ENCODE data around the gene FBLN5.

FBLN5 gene

GRCh38 chr14:91851563-91851962, 95.9 kb downstream of the FBLN5 start:
- no peaks in the 10 kb centered on the region for H3K4me1 ChIP-seq (ENCODE audit: low read length)
- no peaks in the 10 kb centered on the region for H3F3A ChIP-seq (ENCODE audit: insufficient read depth, low read length)
- no peak overlapping the region for H3K9ac ChIP-seq (ENCODE audit: low read length)
- no peaks in the 10 kb centered on the region for H3K79me2 ChIP-seq (ENCODE audit: low read length)
- no peak for DNase-seq
- no peak overlapping the region for H3K4me3 ChIP-seq (ENCODE audit: low read length)
- no peak overlapping the region for H3K27ac ChIP-seq (ENCODE audit: low read length)
- no peaks in the 10 kb centered on the region for H3K9me3 ChIP-seq (replicated peaks; ENCODE audit: insufficient read depth, low read length)
- H2AFZ ChIP-seq (ENCODE audit: low read length): no peak overlapping the region
- H3K9me2 ChIP-seq (replicated peaks; ENCODE audit: insufficient read depth, low read length): no peaks in the 10 kb centered on the region
- H3K27me3 ChIP-seq (replicated peaks; ENCODE audit: insufficient read depth, low read length): no peaks in the 10 kb centered on the region
- no peak for TF ChIP-seq EZH2 (optimal IDR thresholded peaks at IDR 0.05; ENCODE audit: low read depth, low read length)
- no peak for TF ChIP-seq EZH2phosphoT487 (IDR thresholded peaks at IDR 0.05; ENCODE audit: low read length)
- TF ChIP-seq CTCF (IDR thresholded peaks at IDR 0.05; ENCODE audit: low read length): no peak
- H3K4me2 ChIP-seq (ENCODE audit: low read depth, low read length): no peak overlapping the region
- H4K20me1 ChIP-seq (ENCODE audit: insufficient read depth, low read length): no peaks in the 10 kb centered on the region
- H3K36me3 ChIP-seq (replicated peaks; ENCODE audit: insufficient read depth, low read length): no peaks in the 10 kb centered on the region

GRCh38 chr14:91848504-91849001, 98.9 kb downstream of the FBLN5 start:
- DNase-seq: no peak
- no peaks in the 10 kb centered on the region for H3K9me3 ChIP-seq (replicated peaks; ENCODE audit: insufficient read depth, low read length)
- no peak overlapping the region for H3K27ac ChIP-seq (ENCODE audit: low read length)
- no peak overlapping the region for H3K4me3 ChIP-seq (ENCODE audit: low read length)
- no peak for TF ChIP-seq EZH2phosphoT487 (IDR thresholded peaks at IDR 0.05; ENCODE audit: low read length)
- TF ChIP-seq EZH2 (optimal IDR thresholded peaks at IDR 0.05; ENCODE audit: low read depth, low read length): no peak
- TF ChIP-seq CTCF (IDR thresholded peaks at IDR 0.05; ENCODE audit: low read length): no peak
- no peaks in the 10 kb centered on the region for H3K27me3 ChIP-seq (replicated peaks; ENCODE audit: insufficient read depth, low read length)
- no peaks in the 10 kb centered on the region for H3K4me1 ChIP-seq (ENCODE audit: low read length)
- no peaks in the 10 kb centered on the region for H3F3A ChIP-seq (ENCODE audit: insufficient read depth, low read length)
- no peaks in the 10 kb centered on the region for H3K9me2 ChIP-seq (replicated peaks; ENCODE audit: insufficient read depth, low read length)
- H3K4me2 ChIP-seq (ENCODE audit: low read depth, low read length): no peak overlapping the region
- H3K36me3 ChIP-seq (replicated peaks; ENCODE audit: insufficient read depth, low read length): no peaks in the 10 kb centered on the region
- H3K79me2 ChIP-seq (ENCODE audit: low read length): no peaks in the 10 kb centered on the region
- no peak overlapping the region for H2AFZ ChIP-seq (ENCODE audit: low read length)
- no peaks in the 10 kb centered on the region for H4K20me1 ChIP-seq (ENCODE audit: insufficient read depth, low read length)
- H3K9ac ChIP-seq (ENCODE audit: low read length): no peak overlapping the region

- Histone ChIP-seq H3K9me2 (replicated peaks; ENCODE audit: insufficient read depth, low read length) (no peaks in the 10 kb centered on the region), H2AFZ (ENCODE audit: low read length) (no peak overlapping the region)
Measured at GRCh38 chr14:91847693-91848092, 99.8 kb downstream of the FBLN5 start.

More at GRCh38 chr14:91847693-91848092, 99.8 kb downstream of the FBLN5 start:
- H3K36me3 ChIP-seq (replicated peaks; ENCODE audit: insufficient read depth, low read length): no peaks in the 10 kb centered on the region
- H3F3A ChIP-seq (ENCODE audit: insufficient read depth, low read length): no peaks in the 10 kb centered on the region
- no peak overlapping the region for H3K4me3 ChIP-seq (ENCODE audit: low read length)
- no peak overlapping the region for H3K27ac ChIP-seq (ENCODE audit: low read length)
- H3K4me2 ChIP-seq (ENCODE audit: low read depth, low read length): no peak overlapping the region
- no peaks in the 10 kb centered on the region for H4K20me1 ChIP-seq (ENCODE audit: insufficient read depth, low read length)
- no peaks in the 10 kb centered on the region for H3K79me2 ChIP-seq (ENCODE audit: low read length)
- H3K4me1 ChIP-seq (ENCODE audit: low read length): no peaks in the 10 kb centered on the region
- no peaks in the 10 kb centered on the region for H3K9me3 ChIP-seq (replicated peaks; ENCODE audit: insufficient read depth, low read length)
- DNase-seq: no peak
- TF ChIP-seq CTCF (IDR thresholded peaks at IDR 0.05; ENCODE audit: low read length): no peak
- no peak for TF ChIP-seq EZH2 (optimal IDR thresholded peaks at IDR 0.05; ENCODE audit: low read depth, low read length)
- TF ChIP-seq EZH2phosphoT487 (IDR thresholded peaks at IDR 0.05; ENCODE audit: low read length): no peak
- H3K27me3 ChIP-seq (replicated peaks; ENCODE audit: insufficient read depth, low read length): no peaks in the 10 kb centered on the region
- no peak overlapping the region for H3K9ac ChIP-seq (ENCODE audit: low read length)

Measured in MM.1S (cell line).